GM23248 (cell line): ENCODE data around the gene RASGRP1. TPM values are rescaled to one million over a fixed set of nuclear protein-coding genes. Genes with fewer than 3 reads are reported as not detected.
A peak's percentile ranks its signal among the peaks of the same experiment; 100 is the strongest.

Experiments used
- DNase-seq: peaks from one replicate; pipeline ENCODE4 v3.0.0-alpha.2; 2015
- H2AFZ ChIP-seq: fragments of 200-600 bp; sonication (generic); 2 replicates; pipeline ENCODE4 v1.6.1; 2016; ENCODE audit warnings: antibody characterized with exemption
- H3F3A ChIP-seq: fragments of 200-600 bp; sonication (generic); 2 replicates; pipeline ENCODE4 v1.6.1; 2016; ENCODE audit warnings: mild to moderate bottlenecking, antibody characterized with exemption, mixed run types; ENCODE audit not compliant: insufficient read depth
- H3K27ac ChIP-seq: fragments of 200-600 bp; sonication (generic); 2 replicates; pipeline ENCODE4 v1.5.1; 2016; ENCODE audit warnings: mild to moderate bottlenecking
- H3K27me3 ChIP-seq: fragments of 200-600 bp; sonication (generic); replicated peaks from 2 replicates; pipeline ENCODE4 v1.6.1; 2016; ENCODE audit warnings: mild to moderate bottlenecking; ENCODE audit not compliant: insufficient read depth
- H3K36me3 ChIP-seq: fragments of 200-600 bp; sonication (generic); 2 replicates; pipeline ENCODE4 v1.6.1; 2016; ENCODE audit warnings: low read depth, mild to moderate bottlenecking
- H3K4me1 ChIP-seq: fragments of 200-600 bp; sonication (generic); 2 replicates; pipeline ENCODE4 v1.6.1; 2016; ENCODE audit warnings: mild to moderate bottlenecking; ENCODE audit not compliant: insufficient read depth
- H3K4me2 ChIP-seq: fragments of 200-600 bp; sonication (generic); one replicate; pipeline ENCODE4 v1.6.1; 2016; ENCODE audit warnings: mild to moderate bottlenecking; ENCODE audit not compliant: unreplicated experiment
- H3K4me3 ChIP-seq: fragments of 200-600 bp; sonication (generic); 2 replicates; pipeline ENCODE4 v1.5.1; 2016; ENCODE audit warnings: mild to moderate bottlenecking
- H3K79me2 ChIP-seq: fragments of 200-600 bp; sonication (generic); 2 replicates; pipeline ENCODE4 v1.6.1; 2016; ENCODE audit warnings: mild to moderate bottlenecking; ENCODE audit not compliant: insufficient read depth
- H3K9ac ChIP-seq: fragments of 200-600 bp; sonication (generic); 2 replicates; pipeline ENCODE4 v1.6.1; 2016; ENCODE audit warnings: mild to moderate bottlenecking
- H3K9me2 ChIP-seq: fragments of 200-600 bp; sonication (generic); 2 replicates; pipeline ENCODE4 v1.6.1; 2016; ENCODE audit warnings: mixed run types, mild to moderate bottlenecking, moderate library complexity; ENCODE audit not compliant: insufficient read depth
- H3K9me3 ChIP-seq: fragments of 200-600 bp; sonication (generic); one replicate; pipeline ENCODE4 v1.6.1; 2017; ENCODE audit warnings: low read depth
- H4K20me1 ChIP-seq: fragments of 200-600 bp; sonication (generic); 2 replicates; pipeline ENCODE4 v1.6.0; 2016; ENCODE audit not compliant: insufficient read depth
- EZH2 ChIP-seq: fragments of 200-600 bp; sonication (generic); IDR thresholded peaks from 2 replicates; pipeline ENCODE4 v1.6.1; 2018; ENCODE audit warnings: antibody characterized with exemption, mild to moderate bottlenecking; ENCODE audit not compliant: insufficient read depth, poor library complexity, severe bottlenecking
- EZH2phosphoT487 ChIP-seq: fragments of 200-600 bp; sonication (generic); IDR thresholded peaks from 2 replicates; pipeline ENCODE4 v1.6.1; 2018; ENCODE audit warnings: antibody characterized with exemption, moderate library complexity, mild to moderate bottlenecking, low read depth; ENCODE audit not compliant: insufficient read depth
- WGBS, 2 experiments: methylation state at CpG; one replicate each; pipeline ENCODE4 v1.1.6; 2015 to 2017; ENCODE audit warnings: low lambda C conversion rate in 2 of 2, low coverage in 1 of 2; ENCODE audit errors: missing lambda C conversion rate in 2 of 2; 5-methylcytosine and 5-hydroxymethylcytosine counted together
- in situ Hi-C: fragments of 300-500 bp; cut with MboI; formaldehyde crosslinking; loops from 2 replicates; pipeline ENCODE4 v1.15.0; 2020
- polyA plus RNA-seq: library from polyadenylated mRNA; unstranded; fragments of >200 nt; fragmentation: Nextera tagmentation; extraction: Ambion mirVana; gene quantifications from 2 replicates; pipeline ENCODE4 v1.2.1, GENCODE V29; 2016
- total RNA-seq: library from RNA; depleted of rRNA; stranded (reverse); fragments of >200 nt; shearing (Covaris generic); gene quantifications from 2 replicates; pipeline ENCODE4 v1.2.3, GENCODE V29; 2014

The RASGRP1 gene
- total and polyA plus RNA-seq, 2 experiments from 2014 or later, result 0.58 to 1.5 TPM

DNA sequence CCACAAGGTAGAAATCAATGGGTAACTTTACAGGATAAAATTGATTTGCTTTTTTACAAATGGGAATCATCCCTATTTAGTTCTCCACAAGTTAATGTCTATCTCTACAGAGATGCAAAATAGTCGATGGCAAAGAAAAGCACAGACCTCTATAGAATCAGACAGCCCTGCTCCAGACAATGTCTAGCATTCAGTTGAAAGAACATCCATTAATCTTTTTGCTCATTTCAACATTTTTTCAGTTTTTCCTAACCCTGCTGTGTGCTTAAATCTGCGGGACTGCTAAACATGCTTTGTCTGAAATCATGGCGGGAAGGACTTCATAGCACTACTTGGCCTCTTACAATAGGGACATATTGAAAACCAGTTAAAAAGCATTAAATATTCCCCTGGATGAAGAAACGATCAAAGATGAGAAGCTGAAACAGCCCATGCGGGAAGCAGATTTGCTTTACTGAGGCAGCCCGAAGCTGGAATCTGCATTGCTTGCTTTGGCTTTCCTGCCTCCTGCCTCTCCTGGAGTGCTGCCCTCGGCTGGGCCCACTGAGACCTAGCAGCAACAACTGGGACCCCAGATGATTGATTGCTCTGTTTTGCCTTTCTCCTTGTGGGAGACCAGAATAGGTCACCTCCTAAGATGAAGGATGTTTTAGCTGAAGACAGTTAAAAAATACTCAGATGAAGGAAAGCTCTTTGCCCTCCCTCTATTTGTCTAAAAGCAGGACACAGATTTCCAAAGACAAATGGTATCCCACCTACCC is 38.5 kb upstream of the RASGRP1 start:
- Histone ChIP-seq H3K9me2 (no peaks in the 10 kb centered on the region), H2AFZ (no peak overlapping the region), H3K4me2 (no peak overlapping the region), H3K27ac (no peak overlapping the region), H3K9ac (no peak overlapping the region), H4K20me1 (no peaks in the 10 kb centered on the region), H3K27me3 (peaks cover 65% of the 10 kb centered on the region), H3K79me2 (no peaks in the 10 kb centered on the region), H3K4me3 (no peak overlapping the region), H3F3A (no peaks in the 10 kb centered on the region), H3K9me3 (no peaks in the 10 kb centered on the region), H3K4me1 (no peaks in the 10 kb centered on the region), H3K36me3 (no peaks in the 10 kb centered on the region)
- 57 to 62% methylated on average over 7 of the region's 7 CpGs for WGBS, 2 experiments
- no peak for DNase-seq
- in situ Hi-C loops, result no loop called here
- TF ChIP-seq EZH2phosphoT487 (no peak), EZH2 (no peak)

GRCh38 chr15:38600236-38600635 is 35.6 kb upstream of the RASGRP1 start:
- WGBS, 2 experiments, result 59 to 60% methylated on average over 2 of the region's 2 CpGs
- Histone ChIP-seq H2AFZ (no peak overlapping the region), H3K27me3 (peaks cover 56% of the 10 kb centered on the region), H3K9me3 (no peaks in the 10 kb centered on the region), H3K79me2 (no peaks in the 10 kb centered on the region), H3K36me3 (no peaks in the 10 kb centered on the region), H3K9me2 (no peaks in the 10 kb centered on the region), H3K27ac (no peak overlapping the region), H3F3A (no peaks in the 10 kb centered on the region), H3K4me1 (no peaks in the 10 kb centered on the region), H3K4me3 (no peak overlapping the region), H3K9ac (no peak overlapping the region), H3K4me2 (no peak overlapping the region), H4K20me1 (no peaks in the 10 kb centered on the region)
- DNase-seq, result no peak
- TF ChIP-seq EZH2phosphoT487 (no peak), EZH2 (no peak)
- in situ Hi-C loops, result no loop called here

- H3K9ac ChIP-seq, result no peak overlapping the region
- H3K4me3 ChIP-seq, result no peak overlapping the region
- no peak overlapping the region for H3K27ac ChIP-seq
- H3K9me2 ChIP-seq, result no peaks in the 10 kb centered on the region
- no peaks in the 10 kb centered on the region for H4K20me1 ChIP-seq
- DNase-seq, result no peak
- H3F3A ChIP-seq, result no peaks in the 10 kb centered on the region
- H3K27me3 ChIP-seq, result peaks cover 57% of the 10 kb centered on the region
- no peak overlapping the region for H2AFZ ChIP-seq
- H3K4me1 ChIP-seq, result no peaks in the 10 kb centered on the region
- H3K4me2 ChIP-seq, result no peak overlapping the region
- no peaks in the 10 kb centered on the region for H3K36me3 ChIP-seq
- WGBS, 2 experiments, result 50 to 56% methylated on average over 2 of the region's 2 CpGs
- no peaks in the 10 kb centered on the region for H3K79me2 ChIP-seq
- TF ChIP-seq EZH2 (no peak), EZH2phosphoT487 (no peak)
- in situ Hi-C loops, result no loop called here
- H3K9me3 ChIP-seq, result no peaks in the 10 kb centered on the region
Measured at GRCh38 chr15:38598749-38599148, 34.1 kb upstream of the RASGRP1 start.

DNA sequence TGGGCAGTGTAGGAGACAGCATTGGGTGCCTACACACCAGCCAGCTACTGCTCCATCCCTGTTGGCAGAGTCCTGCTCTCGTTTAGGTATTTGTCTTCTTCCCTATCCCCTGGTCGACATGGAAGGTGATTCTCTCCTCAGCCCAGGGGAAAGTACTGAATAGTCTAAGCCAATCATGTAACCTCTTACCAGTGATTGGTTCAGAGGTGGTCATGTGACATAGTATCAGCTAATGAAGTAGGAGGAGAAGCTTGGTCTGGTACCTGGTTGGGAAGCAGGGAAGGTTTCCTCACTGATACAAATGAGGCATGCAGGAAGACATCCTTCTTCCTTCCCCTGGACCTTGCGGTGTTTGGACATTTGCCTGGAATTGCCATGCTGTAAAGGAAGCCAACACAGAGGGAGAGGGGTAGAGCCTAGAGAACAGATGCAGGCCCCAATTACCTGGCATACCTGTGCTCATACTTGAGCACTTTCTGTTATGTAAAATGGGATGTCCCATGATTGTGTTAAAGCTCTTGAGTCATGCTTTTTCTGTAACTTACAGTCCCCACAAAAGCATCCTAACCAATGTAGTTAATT is 32.7 kb upstream of the RASGRP1 start:
- Histone ChIP-seq H3K9me3 (no peaks in the 10 kb centered on the region), H3K36me3 (no peaks in the 10 kb centered on the region), H3K9me2 (no peaks in the 10 kb centered on the region), H3F3A (no peaks in the 10 kb centered on the region), H2AFZ (no peak overlapping the region), H3K79me2 (no peaks in the 10 kb centered on the region), H3K4me1 (0 out of 2 replicates have a peak, but pooled peaks cover 3% of the 10 kb centered on the region), H3K27me3 (peaks cover 50% of the 10 kb centered on the region), H3K4me3 (no peak overlapping the region), H4K20me1 (no peaks in the 10 kb centered on the region), H3K27ac (no peak overlapping the region), H3K9ac (no peak overlapping the region), H3K4me2 (no peak overlapping the region)
- WGBS, 2 experiments, result 44 to 46% methylated on average over 3 of the region's 3 CpGs
- no peak for DNase-seq
- in situ Hi-C loops, result no loop called here
- TF ChIP-seq EZH2phosphoT487 (no peak), EZH2 (no peak)

DNA sequence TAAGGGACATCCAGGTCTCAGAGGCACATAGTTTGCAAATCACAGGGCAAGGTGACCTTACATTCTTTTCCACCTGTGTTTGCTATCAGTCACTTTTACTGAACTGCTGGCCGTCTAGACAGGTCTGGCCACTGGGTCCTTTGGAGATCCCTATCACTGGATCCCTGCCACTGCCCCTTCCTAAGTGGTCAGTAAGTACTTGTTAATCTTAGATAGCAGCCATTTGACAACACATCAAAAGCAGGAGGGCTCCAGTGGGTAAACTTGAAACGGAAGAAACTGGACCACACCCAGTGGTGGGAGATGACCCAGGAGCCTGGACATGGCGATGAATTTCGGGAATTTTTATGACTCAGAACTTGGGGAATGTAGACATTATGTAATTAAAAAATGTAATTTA is 28.9 kb upstream of the RASGRP1 start:
- H4K20me1 ChIP-seq, result no peaks in the 10 kb centered on the region
- H3K27ac ChIP-seq, result no peak overlapping the region
- DNase-seq, result peak; percentile 3
- no peak overlapping the region for H3K4me3 ChIP-seq
- H2AFZ ChIP-seq, result no peak overlapping the region
- H3K9ac ChIP-seq, result no peak overlapping the region
- H3K9me2 ChIP-seq, result no peaks in the 10 kb centered on the region
- H3F3A ChIP-seq, result 0 out of 2 replicates have a peak, but pooled peaks cover 4% of the 10 kb centered on the region
- 0 out of 2 replicates have a peak, but pooled peaks cover 3% of the 10 kb centered on the region for H3K4me1 ChIP-seq
- 10 to 29% methylated on average over 4 of the region's 4 CpGs for WGBS, 2 experiments
- H3K27me3 ChIP-seq, result peaks cover 34% of the 10 kb centered on the region
- H3K4me2 ChIP-seq, result no peak overlapping the region
- H3K36me3 ChIP-seq, result no peaks in the 10 kb centered on the region
- no peaks in the 10 kb centered on the region for H3K79me2 ChIP-seq
- H3K9me3 ChIP-seq, result no peaks in the 10 kb centered on the region
- no peak for TF ChIP-seq EZH2phosphoT487
- no peak for TF ChIP-seq EZH2
- in situ Hi-C loops, result no loop called here
